HepG2 (cell line): ENCODE results near the gene GUCY2D. TPM values are rescaled to one million over a fixed set of nuclear protein-coding genes. Genes with fewer than 3 reads are reported as not detected.

ENCODE experiments used
- AGO2 ChIP-seq: fragments of 200-400 bp; formaldehyde crosslinking; optimal IDR thresholded peaks from 2 replicates; pipeline ENCODE3; 2017; ENCODE audit warnings: mild to moderate bottlenecking, low read depth, low read length, moderate library complexity
- CBX5 ChIP-seq: sonication (generic); formaldehyde crosslinking; IDR thresholded peaks from 2 replicates; pipeline ENCODE4 v1.4.0; 2020; ENCODE audit warnings: missing genetic modification reagents, borderline replicate concordance
- CCDC6 ChIP-seq: sonication (generic); formaldehyde crosslinking; IDR thresholded peaks from 2 replicates; pipeline ENCODE4 v1.8.1; 2022; ENCODE audit warnings: mild to moderate bottlenecking, missing genetic modification reagents, moderate library complexity
- CHCHD3 ChIP-seq: sonication (generic); formaldehyde crosslinking; IDR thresholded peaks from 2 replicates; pipeline ENCODE4 v1.8.0; 2022; ENCODE audit warnings: mild to moderate bottlenecking, missing genetic modification reagents, moderate library complexity
- CHD2 ChIP-seq: IDR thresholded peaks from 2 replicates; pipeline ENCODE4 v1.6.1; 2011; ENCODE audit warnings: low read depth, low read length, improper control_type of control experiment
- E2F1 ChIP-seq: sonication (generic); formaldehyde crosslinking; IDR thresholded peaks from 2 replicates; pipeline ENCODE4 v1.5.0; 2020; ENCODE audit warnings: missing genetic modification reagents
- HOMEZ ChIP-seq: IDR thresholded peaks from 2 replicates; pipeline ENCODE4 v1.6.1; 2016; ENCODE audit warnings: low read depth
- ISL2 ChIP-seq: sonication (generic); formaldehyde crosslinking; IDR thresholded peaks from 2 replicates; pipeline ENCODE4 v1.5.0; 2020; ENCODE audit warnings: missing genetic modification reagents
- KLF6 ChIP-seq: IDR thresholded peaks from 2 replicates; pipeline ENCODE4 v1.8.0; 2016; ENCODE audit warnings: missing biosample characterization, missing genetic modification reagents
- MEIS2 ChIP-seq: sonication (generic); formaldehyde crosslinking; IDR thresholded peaks from 2 replicates; pipeline ENCODE4 v1.9.0; 2021; ENCODE audit warnings: mild to moderate bottlenecking, missing genetic modification reagents
- PHF20 ChIP-seq: sonication (generic); formaldehyde crosslinking; IDR thresholded peaks from 2 replicates; pipeline ENCODE4 v1.5.0; 2020; ENCODE audit warnings: mild to moderate bottlenecking, missing genetic modification reagents
- RFXAP ChIP-seq: sonication (generic); formaldehyde crosslinking; IDR thresholded peaks from 2 replicates; pipeline ENCODE4 v1.4.0; 2020; ENCODE audit warnings: missing genetic modification reagents, borderline replicate concordance
- SETDB1 ChIP-seq: sonication (generic); formaldehyde crosslinking; IDR thresholded peaks from 2 replicates; pipeline ENCODE4 v1.5.1; 2020; ENCODE audit warnings: missing genetic modification reagents, mild to moderate bottlenecking, borderline replicate concordance
- SKI ChIP-seq: fragments of 450-650 bp; IDR thresholded peaks from one replicate; pipeline ENCODE4 v1.6.1; 2018; ENCODE audit warnings: mild to moderate bottlenecking; ENCODE audit not compliant: partially characterized antibody
- SMYD3 ChIP-seq: sonication (generic); formaldehyde crosslinking; IDR thresholded peaks from 2 replicates; pipeline ENCODE4 v1.8.1; 2023; ENCODE audit warnings: mild to moderate bottlenecking, missing genetic modification reagents
- STAG1 ChIP-seq: sonication (generic); formaldehyde crosslinking; IDR thresholded peaks from 2 replicates; pipeline ENCODE4 v1.4.0; 2020; ENCODE audit warnings: missing genetic modification reagents
- TCF7 ChIP-seq: sonication (generic); IDR thresholded peaks from 2 replicates; pipeline ENCODE4 v1.6.1; 2016; ENCODE audit warnings: antibody characterized with exemption, low read depth
- ZBTB43 ChIP-seq: sonication (generic); formaldehyde crosslinking; conservative IDR thresholded peaks from 2 replicates; pipeline ENCODE4 v1.4.0; 2020; ENCODE audit warnings: missing genetic modification reagents
- ZBTB46 ChIP-seq: sonication (generic); formaldehyde crosslinking; IDR thresholded peaks from 2 replicates; pipeline ENCODE4 v1.4.0; 2020; ENCODE audit warnings: mild to moderate bottlenecking, missing genetic modification reagents, borderline replicate concordance
- ZFYVE20 ChIP-seq: sonication (generic); formaldehyde crosslinking; IDR thresholded peaks from 2 replicates; pipeline ENCODE4 v1.8.0; 2023; ENCODE audit warnings: low read depth, mild to moderate bottlenecking, moderate library complexity, missing genetic modification reagents, borderline replicate concordance
- ZNF746 ChIP-seq: sonication (generic); formaldehyde crosslinking; IDR thresholded peaks from 2 replicates; pipeline ENCODE4 v1.8.0; 2022; ENCODE audit warnings: mild to moderate bottlenecking, missing genetic modification reagents
- ZSCAN5A ChIP-seq: sonication (generic); formaldehyde crosslinking; IDR thresholded peaks from 2 replicates; pipeline ENCODE4 v1.8.0; 2022; ENCODE audit warnings: mild to moderate bottlenecking, missing genetic modification reagents, borderline replicate concordance
- polyA plus RNA-seq, 8 experiments: library from polyadenylated mRNA; depleted of rRNA in 3 of 8; stranded (reverse) in 7 of 8; unstranded in 1 of 8; fragments of >200 nt; fragmentation: Illumina TruSeq in 4 of 8; extraction: Trizol in 4 of 8; gene quantifications; 2 replicates each; pipeline versions ENCODE4 v1.2.1 to v1.2.3, GENCODE V29; 2011 to 2016; ENCODE audit warnings: low read depth in 4 of 8, missing spikeins in 1 of 8, mixed read lengths in 1 of 8; ENCODE audit not compliant: insufficient read depth in 1 of 8
- total RNA-seq, 5 experiments: library from RNA; depleted of rRNA; stranded (reverse); fragments of >200 nt; fragmentation: Illumina TruSeq; extraction: Trizol; gene quantifications; 2 replicates each; pipeline ENCODE4 v1.2.3, GENCODE V29; 2016; ENCODE audit warnings: low read depth in 1 of 5

GUCY2D gene
- total and polyA plus RNA-seq, 2 of the 13 experiments (the other 11 are each of a cell fraction or from before 2014, with no cell fraction given) = not detected

GRCh38 chr17:8056232-8056975, 54.0 kb downstream of the GUCY2D start (continued):
- TF ChIP-seq MEIS2 (CRISPR knock-in tag) = peak; percentile 67; the same call in 1 of the 2 replicates
- peak; percentile 60; the same call in 1 of the 2 replicates for TF ChIP-seq ZNF746 (CRISPR knock-in tag)
- no peak for TF ChIP-seq HOMEZ (CRISPR knock-in tag)
- no peak for TF ChIP-seq ZBTB46 (CRISPR knock-in tag)
- peak; percentile 97 for TF ChIP-seq TCF7
- TF ChIP-seq CBX5 (CRISPR knock-in tag) = 0 out of 2 replicates have a peak, but pooled peaks have one; percentile 56
- TF ChIP-seq ZBTB43 = no peak
- no peak for TF ChIP-seq ZFYVE20 (CRISPR knock-in tag)
- no peak for TF ChIP-seq AGO2
- no peak for TF ChIP-seq RFXAP (CRISPR knock-in tag)
- TF ChIP-seq SKI = peak; percentile 39
- no peak for TF ChIP-seq SMYD3 (CRISPR knock-in tag)
- TF ChIP-seq CHD2 = no peak
- TF ChIP-seq ZSCAN5A (CRISPR knock-in tag) = no peak
- TF ChIP-seq CCDC6 (CRISPR knock-in tag) = no peak
- peak; percentile 90; the same call in 1 of the 2 replicates for TF ChIP-seq ISL2 (CRISPR knock-in tag)
- no peak for TF ChIP-seq SETDB1 (CRISPR knock-in tag)
- TF ChIP-seq PHF20 (CRISPR knock-in tag) = no peak
- no peak for TF ChIP-seq STAG1
- no peak for TF ChIP-seq KLF6
- no peak for TF ChIP-seq CHCHD3 (CRISPR knock-in tag)
- no peak for TF ChIP-seq E2F1
